Uterus (tissue), 2 donors: ENCODE measurements around the gene ORC5.

Experiments
- POLR2A ChIP-seq, 2 donors: fragments of 450-650 bp; IDR thresholded peaks; one replicate each; pipeline ENCODE4 v1.6.1; 2016; ENCODE audit warnings: antibody characterized with exemption in 2 of 2, mild to moderate bottlenecking in 1 of 2, moderate library complexity in 1 of 2
- TF ChIP-seq, protein P1 (sequence below), 4 experiments: fragments of 200-600 bp in 2 of 4; fragments of 450-650 bp in 2 of 4; sonication (generic) in 2 of 4; IDR thresholded peaks; one replicate each; pipeline ENCODE4 v1.5.1; 2016 to 2019; ENCODE audit warnings: antibody characterized with exemption in 4 of 4, mild to moderate bottlenecking in 2 of 4, moderate library complexity in 1 of 4

GRCh38 chr7:104124893-104125477 lies 82.8 kb downstream of the ORC5 start:
- TF ChIP-seq, protein P1, sequence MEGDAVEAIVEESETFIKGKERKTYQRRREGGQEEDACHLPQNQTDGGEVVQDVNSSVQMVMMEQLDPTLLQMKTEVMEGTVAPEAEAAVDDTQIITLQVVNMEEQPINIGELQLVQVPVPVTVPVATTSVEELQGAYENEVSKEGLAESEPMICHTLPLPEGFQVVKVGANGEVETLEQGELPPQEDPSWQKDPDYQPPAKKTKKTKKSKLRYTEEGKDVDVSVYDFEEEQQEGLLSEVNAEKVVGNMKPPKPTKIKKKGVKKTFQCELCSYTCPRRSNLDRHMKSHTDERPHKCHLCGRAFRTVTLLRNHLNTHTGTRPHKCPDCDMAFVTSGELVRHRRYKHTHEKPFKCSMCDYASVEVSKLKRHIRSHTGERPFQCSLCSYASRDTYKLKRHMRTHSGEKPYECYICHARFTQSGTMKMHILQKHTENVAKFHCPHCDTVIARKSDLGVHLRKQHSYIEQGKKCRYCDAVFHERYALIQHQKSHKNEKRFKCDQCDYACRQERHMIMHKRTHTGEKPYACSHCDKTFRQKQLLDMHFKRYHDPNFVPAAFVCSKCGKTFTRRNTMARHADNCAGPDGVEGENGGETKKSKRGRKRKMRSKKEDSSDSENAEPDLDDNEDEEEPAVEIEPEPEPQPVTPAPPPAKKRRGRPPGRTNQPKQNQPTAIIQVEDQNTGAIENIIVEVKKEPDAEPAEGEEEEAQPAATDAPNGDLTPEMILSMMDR (IDR thresholded peaks at IDR 0.05): no peak
- TF ChIP-seq POLR2A (IDR thresholded peaks at IDR 0.05): no peak
